GM12875 (cell line): ENCODE results near the gene ZNF407.

Experiments
- H3K4me3 ChIP-seq: one replicate; pipeline ENCODE4 v1.5.1; 2011; ENCODE audit warnings: low read depth, low read length, control low read depth
- TF ChIP-seq, protein P1 (sequence below): IDR thresholded peaks from 2 replicates; pipeline ENCODE4 v1.5.1; 2011; ENCODE audit warnings: low read depth, mild to moderate bottlenecking, control low read depth, inconsistent platforms, low read length, moderate library complexity, borderline replicate concordance; ENCODE audit not compliant: insufficient read depth

Gene ZNF407

DNA sequence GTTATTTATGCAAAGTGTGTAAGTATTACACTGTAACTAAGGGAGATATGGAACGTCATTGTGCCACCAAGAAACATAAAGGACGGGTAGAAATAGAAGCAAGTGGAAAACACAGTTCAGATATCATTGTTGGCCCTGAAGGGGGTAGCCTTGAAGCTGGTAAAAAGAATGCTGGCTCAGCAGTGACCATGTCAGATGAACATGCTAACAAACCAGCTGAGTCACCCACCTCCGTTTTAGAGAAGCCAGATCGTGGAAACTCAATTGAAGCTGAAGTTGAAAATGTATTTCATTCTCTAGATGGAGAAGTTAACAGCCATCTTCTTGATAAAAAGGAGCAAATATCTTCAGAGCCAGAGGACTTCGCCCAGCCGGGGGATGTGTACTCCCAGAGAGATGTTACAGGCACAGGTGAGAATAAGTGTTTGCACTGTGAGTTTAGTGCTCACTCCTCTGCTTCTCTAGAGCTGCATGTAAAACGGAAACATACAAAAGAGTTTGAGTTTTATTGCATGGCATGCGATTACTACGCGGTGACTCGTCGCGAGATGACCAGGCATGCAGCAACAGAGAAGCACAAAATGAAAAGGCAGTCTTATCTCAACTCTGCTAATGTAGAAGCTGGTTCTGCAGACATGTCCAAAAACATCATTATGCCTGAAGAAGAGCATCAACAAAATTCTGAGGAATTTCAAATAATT is 36.1 kb downstream of the ZNF407 start:
- no peak overlapping the region for H3K4me3 ChIP-seq
- TF ChIP-seq, protein P1, sequence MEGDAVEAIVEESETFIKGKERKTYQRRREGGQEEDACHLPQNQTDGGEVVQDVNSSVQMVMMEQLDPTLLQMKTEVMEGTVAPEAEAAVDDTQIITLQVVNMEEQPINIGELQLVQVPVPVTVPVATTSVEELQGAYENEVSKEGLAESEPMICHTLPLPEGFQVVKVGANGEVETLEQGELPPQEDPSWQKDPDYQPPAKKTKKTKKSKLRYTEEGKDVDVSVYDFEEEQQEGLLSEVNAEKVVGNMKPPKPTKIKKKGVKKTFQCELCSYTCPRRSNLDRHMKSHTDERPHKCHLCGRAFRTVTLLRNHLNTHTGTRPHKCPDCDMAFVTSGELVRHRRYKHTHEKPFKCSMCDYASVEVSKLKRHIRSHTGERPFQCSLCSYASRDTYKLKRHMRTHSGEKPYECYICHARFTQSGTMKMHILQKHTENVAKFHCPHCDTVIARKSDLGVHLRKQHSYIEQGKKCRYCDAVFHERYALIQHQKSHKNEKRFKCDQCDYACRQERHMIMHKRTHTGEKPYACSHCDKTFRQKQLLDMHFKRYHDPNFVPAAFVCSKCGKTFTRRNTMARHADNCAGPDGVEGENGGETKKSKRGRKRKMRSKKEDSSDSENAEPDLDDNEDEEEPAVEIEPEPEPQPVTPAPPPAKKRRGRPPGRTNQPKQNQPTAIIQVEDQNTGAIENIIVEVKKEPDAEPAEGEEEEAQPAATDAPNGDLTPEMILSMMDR = no peak

DNA sequence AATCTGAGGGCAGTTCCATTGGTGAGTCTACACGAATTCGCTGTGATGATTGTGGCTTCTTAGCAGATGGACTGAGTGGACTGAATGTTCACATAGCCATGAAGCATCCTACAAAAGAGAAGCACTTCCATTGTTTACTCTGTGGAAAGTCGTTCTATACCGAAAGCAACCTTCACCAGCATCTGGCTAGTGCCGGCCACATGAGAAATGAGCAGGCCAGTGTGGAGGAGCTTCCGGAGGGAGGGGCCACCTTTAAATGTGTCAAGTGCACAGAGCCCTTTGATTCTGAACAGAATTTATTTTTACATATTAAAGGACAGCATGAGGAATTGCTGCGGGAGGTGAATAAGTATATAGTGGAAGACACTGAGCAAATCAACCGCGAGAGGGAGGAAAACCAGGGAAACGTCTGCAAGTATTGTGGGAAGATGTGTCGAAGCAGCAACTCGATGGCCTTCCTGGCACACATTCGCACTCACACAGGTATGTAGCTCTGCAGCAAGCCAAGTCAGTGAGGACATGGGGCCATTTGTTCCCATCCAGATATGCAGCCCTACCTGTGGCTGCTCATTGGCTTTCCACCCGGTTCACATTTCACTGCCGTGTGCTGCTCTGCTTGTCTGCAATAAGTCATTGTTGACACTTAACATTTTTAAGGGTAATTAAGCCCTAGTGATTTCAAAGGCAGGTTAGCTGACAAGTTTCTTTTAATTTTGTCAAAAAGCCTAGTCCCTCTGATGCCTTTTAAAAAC is 37.7 kb downstream of the ZNF407 start:
- TF ChIP-seq, protein P1 = no peak
- no peak overlapping the region for H3K4me3 ChIP-seq

DNA sequence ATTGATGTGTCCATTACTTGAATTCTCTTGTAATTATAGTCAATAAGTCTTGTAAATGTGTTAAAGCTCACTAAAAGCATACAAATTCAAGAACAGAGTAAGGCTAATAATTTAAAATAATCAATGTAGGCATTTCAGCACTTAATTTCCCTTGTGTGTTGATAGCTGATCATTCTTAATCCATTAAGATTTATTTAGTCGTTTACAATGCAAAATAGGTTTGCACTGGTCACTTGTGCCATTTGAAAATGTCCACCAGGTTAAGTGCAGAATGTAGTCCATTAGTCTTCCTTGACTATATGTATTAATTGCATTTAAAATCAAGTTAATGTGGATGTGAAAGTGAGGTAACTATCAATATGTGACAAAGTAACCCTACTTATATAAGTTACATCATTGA is 39.4 kb downstream of the ZNF407 start:
- TF ChIP-seq, protein P1 = no peak
- H3K4me3 ChIP-seq = no peak overlapping the region

DNA sequence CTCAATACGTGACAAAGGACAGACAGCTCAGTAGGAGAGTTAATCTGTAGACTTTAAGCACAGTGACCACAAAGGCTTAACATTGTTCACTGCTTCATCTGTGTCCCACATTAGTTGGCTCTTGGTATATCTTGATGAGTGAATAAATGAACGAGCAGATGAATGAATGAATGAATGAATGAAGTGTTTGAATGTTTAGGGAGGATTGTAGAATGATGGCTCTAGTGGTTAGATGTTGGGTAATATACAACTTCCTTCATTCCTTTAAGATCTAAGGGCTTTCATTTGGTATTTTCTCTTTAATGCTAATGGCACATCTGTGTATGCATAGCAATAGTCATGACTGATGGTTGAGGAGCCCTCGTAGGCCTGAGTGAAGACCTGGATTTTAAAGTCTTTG is 40.5 kb downstream of the ZNF407 start:
- H3K4me3 ChIP-seq = no peak overlapping the region
- TF ChIP-seq, protein P1 = no peak

DNA sequence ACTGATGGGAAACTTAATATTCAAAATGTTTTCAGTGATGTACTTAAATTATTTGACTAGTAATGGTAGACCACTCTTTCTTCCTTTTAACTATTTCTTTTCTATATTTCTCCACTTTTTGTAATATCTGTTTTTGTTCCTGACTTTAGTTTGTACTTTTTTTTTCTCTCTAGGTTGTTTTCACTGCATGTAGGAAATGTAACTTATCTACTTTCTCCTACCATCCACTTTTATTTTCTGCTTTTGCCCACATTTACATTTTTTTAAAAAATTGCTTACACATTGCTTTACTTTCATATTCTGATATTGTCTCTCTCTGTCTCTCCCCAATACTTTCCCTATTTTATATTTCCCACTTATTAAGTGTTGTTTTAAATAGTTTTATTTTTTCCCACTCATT is 47.0 kb downstream of the ZNF407 start:
- TF ChIP-seq, protein P1 = no peak
- H3K4me3 ChIP-seq = no peak overlapping the region

DNA sequence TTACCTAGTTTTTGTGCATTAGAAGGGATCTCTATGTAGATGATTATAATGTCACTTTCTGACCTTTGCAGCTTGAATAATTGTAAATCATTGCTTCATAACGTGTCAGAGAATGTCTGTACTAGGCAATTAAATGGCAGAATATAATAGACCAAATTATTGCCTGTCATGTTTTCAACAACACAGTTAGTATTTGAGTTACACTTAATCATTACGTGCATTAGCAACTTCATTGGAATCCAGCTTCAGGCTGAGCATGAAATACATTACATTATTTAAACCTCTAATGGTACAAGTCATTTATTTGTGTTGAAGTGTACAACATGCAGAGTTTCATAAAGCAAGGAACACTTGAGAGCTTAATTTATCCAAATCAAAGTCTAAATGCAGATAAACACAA is 48.0 kb downstream of the ZNF407 start:
- no peak overlapping the region for H3K4me3 ChIP-seq
- TF ChIP-seq, protein P1 = no peak
